Chondrocyte (in vitro differentiated cells): ENCODE results near the gene CREB3L2. TPM values are rescaled to one million over a fixed set of nuclear protein-coding genes. Genes with fewer than 3 reads are reported as not detected.

Source experiments
- DNase-seq: peaks from one replicate; pipeline ENCODE4 v3.0.0; 2021; ENCODE audit warnings: mixed read lengths, low spot score
- H3K27ac Mint-ChIP-seq: one replicate; pipeline ENCODE4 v1.8.0; 2021; ENCODE audit warnings: mild to moderate bottlenecking, moderate library complexity, mixed read lengths; ENCODE audit not compliant: unreplicated experiment
- H3K27me3 Mint-ChIP-seq: 2 replicates; pipeline ENCODE4 v1.8.0; 2021; ENCODE audit warnings: low read depth, mixed read lengths
- H3K36me3 Mint-ChIP-seq: 2 replicates; pipeline ENCODE4 v1.8.0; 2021; ENCODE audit warnings: low read depth, mixed read lengths
- H3K4me1 Mint-ChIP-seq: 2 replicates; pipeline ENCODE4 v1.8.0; 2021; ENCODE audit warnings: low read depth, mild to moderate bottlenecking, mixed read lengths
- H3K4me3 Mint-ChIP-seq: one replicate; pipeline ENCODE4 v1.8.0; 2021; ENCODE audit warnings: mild to moderate bottlenecking, moderate library complexity, mixed read lengths; ENCODE audit not compliant: unreplicated experiment
- H3K9me3 Mint-ChIP-seq: 2 replicates; pipeline ENCODE4 v1.8.0; 2021; ENCODE audit warnings: low read depth, mixed read lengths
- CTCF ChIP-seq: fragments of 200-600 bp; sonication (generic); IDR thresholded peaks from 2 replicates; pipeline ENCODE4 v1.5.0; 2021; ENCODE audit warnings: antibody characterized with exemption, mild to moderate bottlenecking, moderate library complexity
- total RNA-seq: library from RNA; stranded (reverse); gene quantifications from 3 replicates; pipeline ENCODE4 v1.2.1, GENCODE V29; 2021

The CREB3L2 gene
- total RNA-seq, 1 donor from 2014 or later, result 217 TPM

DNA sequence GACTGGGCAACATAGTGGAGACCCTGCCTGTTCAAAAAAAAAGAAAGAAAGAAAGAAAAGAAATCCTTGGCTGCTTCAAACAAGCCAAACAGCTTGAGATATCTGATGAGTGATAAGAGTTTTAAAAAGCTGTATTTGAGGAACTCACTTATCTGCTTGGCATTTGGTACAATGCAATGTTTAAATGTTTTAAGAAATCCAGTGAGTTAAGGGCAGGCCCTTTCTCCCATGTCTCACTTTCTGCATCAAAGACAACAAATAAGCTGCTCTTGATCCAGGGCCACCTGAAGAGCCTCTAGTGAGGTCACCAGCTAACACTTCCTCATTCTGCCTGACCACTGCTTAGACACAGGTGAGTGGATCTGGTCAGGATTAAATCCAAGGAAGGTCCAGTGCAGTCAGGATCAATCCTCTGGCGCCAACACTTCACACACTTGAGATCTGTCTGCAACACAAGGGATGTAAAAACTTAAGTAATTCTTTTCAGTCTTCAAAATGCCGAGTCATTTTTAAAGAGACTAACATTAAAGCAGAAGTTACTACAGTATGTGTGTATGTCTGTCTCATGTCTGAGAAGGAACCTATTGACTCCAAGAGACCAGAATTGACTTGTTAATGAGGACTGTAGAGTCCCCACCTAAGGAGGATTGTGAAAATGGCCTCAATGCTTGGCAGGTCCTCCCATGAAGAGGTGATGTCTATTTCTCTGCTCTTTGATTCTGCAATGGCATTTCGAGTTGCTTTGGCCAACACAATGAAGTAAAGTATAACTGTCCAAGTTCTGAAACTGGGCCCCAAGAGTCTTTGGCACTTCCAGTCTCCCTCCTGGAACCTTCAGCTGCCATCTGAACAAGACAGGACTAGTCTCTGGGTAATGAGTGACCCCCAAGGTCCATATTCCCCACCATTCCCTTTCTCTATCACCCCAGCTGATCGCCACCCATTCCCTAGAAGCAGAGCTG, 43.1 kb downstream of the CREB3L2 start:
- Mint-ChIP-seq H3K27ac (peak overlapping the region; percentile 73), H3K27me3 (no peaks in the 10 kb centered on the region), H3K4me3 (no peak overlapping the region), H3K36me3 (peaks cover 30% of the 10 kb centered on the region), H3K4me1 (peaks cover 90% of the 10 kb centered on the region), H3K9me3 (no peaks in the 10 kb centered on the region)
- DNase-seq, result no peak
- no peak for TF ChIP-seq CTCF

GRCh38 chr7:137957887-137958286, 44.0 kb downstream of the CREB3L2 start:
- H3K36me3 Mint-ChIP-seq, result peaks cover 31% of the 10 kb centered on the region
- no peak for DNase-seq
- H3K4me3 Mint-ChIP-seq, result no peak overlapping the region
- H3K4me1 Mint-ChIP-seq, result peaks cover 90% of the 10 kb centered on the region
- no peaks in the 10 kb centered on the region for H3K27me3 Mint-ChIP-seq
- peak overlapping the region; percentile 73 for H3K27ac Mint-ChIP-seq
- no peaks in the 10 kb centered on the region for H3K9me3 Mint-ChIP-seq
- TF ChIP-seq CTCF, result no peak

GRCh38 chr7:137956591-137956990, 45.3 kb downstream of the CREB3L2 start:
- H3K9me3 Mint-ChIP-seq, result no peaks in the 10 kb centered on the region
- no peak overlapping the region for H3K4me3 Mint-ChIP-seq
- H3K36me3 Mint-ChIP-seq, result peaks cover 27% of the 10 kb centered on the region
- H3K27me3 Mint-ChIP-seq, result no peaks in the 10 kb centered on the region
- peak overlapping the region; percentile 61 for H3K27ac Mint-ChIP-seq
- H3K4me1 Mint-ChIP-seq, result peaks cover 88% of the 10 kb centered on the region
- TF ChIP-seq CTCF, result no peak
- no peak for DNase-seq

DNA sequence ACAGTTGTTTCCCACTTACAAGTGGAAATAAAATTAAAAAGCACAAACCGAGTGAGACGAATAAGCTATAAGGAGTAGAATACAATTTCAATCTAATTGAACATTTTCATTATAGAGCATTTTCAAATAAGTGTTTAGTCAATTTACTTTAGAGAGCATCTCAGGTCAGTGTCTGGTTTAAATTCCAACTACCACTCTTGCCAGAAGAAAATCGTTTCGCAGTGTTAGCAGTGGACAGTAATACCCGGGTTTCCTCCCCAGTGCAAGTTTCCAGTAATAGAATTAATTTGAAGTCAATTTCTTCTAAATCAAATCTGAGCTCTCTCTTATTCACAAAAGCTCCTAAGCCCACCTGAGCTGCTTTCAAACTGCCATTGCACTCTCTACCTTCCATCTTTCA, 45.7 kb downstream of the CREB3L2 start:
- peaks cover 88% of the 10 kb centered on the region for H3K4me1 Mint-ChIP-seq
- peaks cover 24% of the 10 kb centered on the region for H3K36me3 Mint-ChIP-seq

More for the DNA sequence above, 45.7 kb downstream of the CREB3L2 start:
- Mint-ChIP-seq H3K4me3 (no peak overlapping the region), H3K27me3 (no peaks in the 10 kb centered on the region), H3K27ac (peak overlapping the region; percentile 61), H3K9me3 (no peaks in the 10 kb centered on the region)
- no peak for DNase-seq
- no peak for TF ChIP-seq CTCF
